Measurements from ENCODE around the gene RABAC1. TPM values are rescaled to one million over a fixed set of nuclear protein-coding genes. Genes with fewer than 3 reads are reported as not detected.

RABAC1 gene
- total RNA-seq: 166 and 177 TPM in 2 replicates

GRCh38 chr19:41959056-41960053 is at the start of gene RABAC1:
Gene RABAC1 (minus strand): TSS chr19:41959321. CDS start chr19:41959292, 29 bp downstream.

GRCh38 chr19:41993612-41994483 is 34.7 kb upstream of the RABAC1 start, which contains the start of gene ATP1A3:
Gene ATP1A3 (minus strand): TSS chr19:41994230. CDS start chr19:41994076, 154 bp downstream.

GRCh38 chr19:41928221-41928683 is 30.9 kb downstream of the RABAC1 start, which contains the start of gene ERFL:
Gene ERFL (minus strand): TSS chr19:41928449. CDS start chr19:41912919, 15,530 bp downstream.

Other genes with a start within 250 kb of the RABAC1 start
- gene CEACAM6, start 203.8 kb downstream of the RABAC1 start, total RNA-seq: 25.0 and 35.1 TPM in 2 replicates
- not detected in 2 replicates for gene CEACAM3, start 162.7 kb downstream of the RABAC1 start, total RNA-seq
- gene LYPD4, start 114.6 kb downstream of the RABAC1 start, total RNA-seq: not detected in 2 replicates
- gene DMRTC2, start 114.3 kb downstream of the RABAC1 start, total RNA-seq: not detected in 2 replicates
- gene RPS19, start 99.1 kb downstream of the RABAC1 start, total RNA-seq: 2,184 and 2,295 TPM in 2 replicates
- gene CD79A, start 82.0 kb downstream of the RABAC1 start, total RNA-seq: not detected in 2 replicates
- 50.2 and 63.1 TPM in 2 replicates for gene ARHGEF1, start 76.1 kb downstream of the RABAC1 start, total RNA-seq
- gene ERFL, start 30.9 kb downstream of the RABAC1 start, total RNA-seq: 0.07 TPM in 1 of 2 replicates, not detected in the other
- gene ATP1A3, start 34.9 kb upstream of the RABAC1 start, total RNA-seq: 0.33 TPM in 1 of 2 replicates, not detected in the other
- gene GRIK5, start 110.9 kb upstream of the RABAC1 start, total RNA-seq: 0.21 TPM in 1 of 2 replicates, not detected in the other
- gene ZNF574, start 116.8 kb upstream of the RABAC1 start, total RNA-seq: 16.1 and 25.2 TPM in 2 replicates
- gene POU2F2, start 173.1 kb upstream of the RABAC1 start, total RNA-seq: 1.1 and 1.3 TPM in 2 replicates